ENCODE results near the gene MTMR11.
"Not testable (repeated sequence)": the region's sequence is repeated elsewhere in the genome, so short reads cannot be mapped to it uniquely, and the experiment has no call there.

The MTMR11 gene

GRCh38 chr1:149962039-149962647 is 25.5 kb upstream of the MTMR11 start:
- no peaks in the 10 kb centered on the region for H3K4me1 ChIP-seq (ENCODE audit: insufficient read depth, low read length)
- H3K36me3 ChIP-seq (ENCODE audit: insufficient read depth, low read length), result peaks cover 58% of the 10 kb centered on the region
- no peaks in the 10 kb centered on the region for H3K27me3 ChIP-seq (ENCODE audit: insufficient read depth, low read length)
- peaks cover 13% of the 10 kb centered on the region for H3K9me3 ChIP-seq (ENCODE audit: low read length)
- no peak overlapping the region for H2AFZ ChIP-seq (ENCODE audit: low read depth, low read length)
- no peak overlapping the region for H3K4me3 ChIP-seq (ENCODE audit: low read length)

- not testable (repeated sequence) for H3K4me1 ChIP-seq (ENCODE audit: insufficient read depth, low read length); H3K4me3 ChIP-seq (ENCODE audit: low read length); H3K27me3 ChIP-seq (ENCODE audit: insufficient read depth, low read length); H2AFZ ChIP-seq (ENCODE audit: low read depth, low read length)
- peaks cover 32% of the 10 kb centered on the region for H3K36me3 ChIP-seq (ENCODE audit: insufficient read depth, low read length)
- peaks cover 13% of the 10 kb centered on the region for H3K9me3 ChIP-seq (ENCODE audit: low read length)
Measured at GRCh38 chr1:149957548-149957947, 20.9 kb upstream of the MTMR11 start.

GRCh38 chr1:149949911-149950310 is 13.2 kb upstream of the MTMR11 start:
- H3K4me1 ChIP-seq (ENCODE audit: insufficient read depth, low read length), result no peaks in the 10 kb centered on the region
- no peak overlapping the region for H2AFZ ChIP-seq (ENCODE audit: low read depth, low read length)
- H3K36me3 ChIP-seq (ENCODE audit: insufficient read depth, low read length), result peaks cover 47% of the 10 kb centered on the region
- no peaks in the 10 kb centered on the region for H3K9me3 ChIP-seq (ENCODE audit: low read length)
- H3K4me3 ChIP-seq (ENCODE audit: low read length), result no peak overlapping the region
- H3K27me3 ChIP-seq (ENCODE audit: insufficient read depth, low read length), result no peaks in the 10 kb centered on the region

GRCh38 chr1:149945206-149945605 is 8.5 kb upstream of the MTMR11 start:
- peaks cover 57% of the 10 kb centered on the region for H3K36me3 ChIP-seq (ENCODE audit: insufficient read depth, low read length)

GRCh38 chr1:149942885-149943284 is 6.2 kb upstream of the MTMR11 start:
- H3K4me1 ChIP-seq (ENCODE audit: insufficient read depth, low read length), result peaks cover 11% of the 10 kb centered on the region
- H2AFZ ChIP-seq (ENCODE audit: low read depth, low read length), result no peak overlapping the region

More at GRCh38 chr1:149945206-149945605, 8.5 kb upstream of the MTMR11 start:
- Histone ChIP-seq H3K9me3 (ENCODE audit: low read length) (no peaks in the 10 kb centered on the region), H3K4me1 (ENCODE audit: insufficient read depth, low read length) (peaks cover 5% of the 10 kb centered on the region), H3K27me3 (ENCODE audit: insufficient read depth, low read length) (no peaks in the 10 kb centered on the region), H3K4me3 (ENCODE audit: low read length) (no peak overlapping the region), H2AFZ (ENCODE audit: low read depth, low read length) (no peak overlapping the region)

GRCh38 chr1:149942207-149942606 is 5.5 kb upstream of the MTMR11 start:
- Histone ChIP-seq H3K27me3 (ENCODE audit: insufficient read depth, low read length) (no peaks in the 10 kb centered on the region), H2AFZ (ENCODE audit: low read depth, low read length) (no peak overlapping the region), H3K4me3 (ENCODE audit: low read length) (no peak overlapping the region), H3K4me1 (ENCODE audit: insufficient read depth, low read length) (peaks cover 14% of the 10 kb centered on the region), H3K9me3 (ENCODE audit: low read length) (no peaks in the 10 kb centered on the region), H3K36me3 (ENCODE audit: insufficient read depth, low read length) (peaks cover 30% of the 10 kb centered on the region)

More at GRCh38 chr1:149942885-149943284, 6.2 kb upstream of the MTMR11 start:
- H3K36me3 ChIP-seq (ENCODE audit: insufficient read depth, low read length), result peaks cover 37% of the 10 kb centered on the region
- H3K9me3 ChIP-seq (ENCODE audit: low read length), result no peaks in the 10 kb centered on the region
- no peak overlapping the region for H3K4me3 ChIP-seq (ENCODE audit: low read length)
- H3K27me3 ChIP-seq (ENCODE audit: insufficient read depth, low read length), result no peaks in the 10 kb centered on the region

- H2AFZ ChIP-seq (ENCODE audit: low read depth, low read length), result no peak overlapping the region
- no peaks in the 10 kb centered on the region for H3K9me3 ChIP-seq (ENCODE audit: low read length)
- H3K4me1 ChIP-seq (ENCODE audit: insufficient read depth, low read length), result peaks cover 18% of the 10 kb centered on the region
- no peak overlapping the region for H3K4me3 ChIP-seq (ENCODE audit: low read length)
- peaks cover 24% of the 10 kb centered on the region for H3K36me3 ChIP-seq (ENCODE audit: insufficient read depth, low read length)
- H3K27me3 ChIP-seq (ENCODE audit: insufficient read depth, low read length), result no peaks in the 10 kb centered on the region
Measured at GRCh38 chr1:149940427-149940826, 3.7 kb upstream of the MTMR11 start.

GRCh38 chr1:149938668-149939003 is 2.0 kb upstream of the MTMR11 start:
- H3K36me3 ChIP-seq (ENCODE audit: insufficient read depth, low read length), result not testable (repeated sequence)
- H3K4me1 ChIP-seq (ENCODE audit: insufficient read depth, low read length), result peaks cover 18% of the 10 kb centered on the region

GRCh38 chr1:149937759-149938158 is 1.1 kb upstream of the MTMR11 start:
- Histone ChIP-seq H3K9me3 (ENCODE audit: low read length) (no peaks in the 10 kb centered on the region), H3K36me3 (ENCODE audit: insufficient read depth, low read length) (peaks cover under 1% of the 10 kb centered on the region), H3K4me3 (ENCODE audit: low read length) (no peak overlapping the region), H3K4me1 (ENCODE audit: insufficient read depth, low read length) (peaks cover 18% of the 10 kb centered on the region), H3K27me3 (ENCODE audit: insufficient read depth, low read length) (no peaks in the 10 kb centered on the region), H2AFZ (ENCODE audit: low read depth, low read length) (no peak overlapping the region)

More at GRCh38 chr1:149938668-149939003, 2.0 kb upstream of the MTMR11 start:
- H3K4me3 ChIP-seq (ENCODE audit: low read length); H3K27me3 ChIP-seq (ENCODE audit: insufficient read depth, low read length); H2AFZ ChIP-seq (ENCODE audit: low read depth, low read length); H3K9me3 ChIP-seq (ENCODE audit: low read length): not testable (repeated sequence)

- peak overlapping the region; percentile 30 for H3K4me3 ChIP-seq (ENCODE audit: low read length)
- no peak overlapping the region for H2AFZ ChIP-seq (ENCODE audit: low read depth, low read length)
- no peaks in the 10 kb centered on the region for H3K27me3 ChIP-seq (ENCODE audit: insufficient read depth, low read length)
- H3K4me1 ChIP-seq (ENCODE audit: insufficient read depth, low read length), result peaks cover 16% of the 10 kb centered on the region
- H3K9me3 ChIP-seq (ENCODE audit: low read length), result no peaks in the 10 kb centered on the region
- H3K36me3 ChIP-seq (ENCODE audit: insufficient read depth, low read length), result no peaks in the 10 kb centered on the region
Measured at GRCh38 chr1:149936992-149937705, 470 bp upstream of the MTMR11 start.

GRCh38 chr1:149934356-149934755 is 2.3 kb downstream of the MTMR11 start:
- Histone ChIP-seq H3K36me3 (ENCODE audit: insufficient read depth, low read length) (no peaks in the 10 kb centered on the region), H3K27me3 (ENCODE audit: insufficient read depth, low read length) (no peaks in the 10 kb centered on the region), H3K4me1 (ENCODE audit: insufficient read depth, low read length) (peaks cover 12% of the 10 kb centered on the region), H3K4me3 (ENCODE audit: low read length) (no peak overlapping the region), H3K9me3 (ENCODE audit: low read length) (no peaks in the 10 kb centered on the region), H2AFZ (ENCODE audit: low read depth, low read length) (no peak overlapping the region)

- H3K36me3 ChIP-seq (ENCODE audit: insufficient read depth, low read length), result no peaks in the 10 kb centered on the region
- H3K4me1 ChIP-seq (ENCODE audit: insufficient read depth, low read length), result peaks cover 11% of the 10 kb centered on the region
- H2AFZ ChIP-seq (ENCODE audit: low read depth, low read length), result no peak overlapping the region
- no peak overlapping the region for H3K4me3 ChIP-seq (ENCODE audit: low read length)
- H3K9me3 ChIP-seq (ENCODE audit: low read length), result no peaks in the 10 kb centered on the region
- H3K27me3 ChIP-seq (ENCODE audit: insufficient read depth, low read length), result no peaks in the 10 kb centered on the region
Measured at GRCh38 chr1:149933208-149933607, 3.5 kb downstream of the MTMR11 start.

GRCh38 chr1:149932474-149932873 is 4.2 kb downstream of the MTMR11 start:
- Histone ChIP-seq H3K9me3 (ENCODE audit: low read length) (no peaks in the 10 kb centered on the region), H3K4me3 (ENCODE audit: low read length) (no peak overlapping the region), H3K36me3 (ENCODE audit: insufficient read depth, low read length) (no peaks in the 10 kb centered on the region), H2AFZ (ENCODE audit: low read depth, low read length) (no peak overlapping the region), H3K4me1 (ENCODE audit: insufficient read depth, low read length) (peaks cover 14% of the 10 kb centered on the region), H3K27me3 (ENCODE audit: insufficient read depth, low read length) (no peaks in the 10 kb centered on the region)

Data from neuron (in vitro differentiated cells).